Omental fat pad (tissue), 4 donors: ENCODE measurements around the gene CELF4. TPM values are rescaled to one million over a fixed set of nuclear protein-coding genes. Genes with fewer than 3 reads are reported as not detected.
"Not testable (repeated sequence)": the region's sequence is repeated elsewhere in the genome, so short reads cannot be mapped to it uniquely, and the experiment has no call there.

Source experiments
- ATAC-seq: fragments of 150-250 bp; one replicate; pipeline ENCODE4 v1.9.1; 2016; ENCODE audit warnings: mild to moderate bottlenecking, moderate library complexity; ENCODE audit not compliant: low FRiP score
- DNase-seq: peaks from one replicate; pipeline ENCODE4 v3.0.0-alpha.2; 2019; ENCODE audit warnings: low spot score
- total RNA-seq, 4 donors: library from RNA; depleted of rRNA; stranded (reverse); fragments of >200 nt; gene quantifications; one replicate each; pipeline ENCODE4 v1.1.0, GENCODE V29; 2016
- TF ChIP-seq, protein P1 (sequence below), 3 donors: fragments of 450-650 bp; IDR thresholded peaks; one replicate each; pipeline ENCODE4 v1.5.1; 2016 to 2017; ENCODE audit warnings: antibody characterized with exemption in 3 of 3, mild to moderate bottlenecking in 3 of 3, moderate library complexity in 2 of 3

Gene CELF4
- total RNA-seq, 4 donors from 2014 or later, result 0.37 to 0.47 TPM; not detected in 2

GRCh38 chr18:37362158-37362890 lies 203.3 kb downstream of the CELF4 start:
- TF ChIP-seq, protein P1, sequence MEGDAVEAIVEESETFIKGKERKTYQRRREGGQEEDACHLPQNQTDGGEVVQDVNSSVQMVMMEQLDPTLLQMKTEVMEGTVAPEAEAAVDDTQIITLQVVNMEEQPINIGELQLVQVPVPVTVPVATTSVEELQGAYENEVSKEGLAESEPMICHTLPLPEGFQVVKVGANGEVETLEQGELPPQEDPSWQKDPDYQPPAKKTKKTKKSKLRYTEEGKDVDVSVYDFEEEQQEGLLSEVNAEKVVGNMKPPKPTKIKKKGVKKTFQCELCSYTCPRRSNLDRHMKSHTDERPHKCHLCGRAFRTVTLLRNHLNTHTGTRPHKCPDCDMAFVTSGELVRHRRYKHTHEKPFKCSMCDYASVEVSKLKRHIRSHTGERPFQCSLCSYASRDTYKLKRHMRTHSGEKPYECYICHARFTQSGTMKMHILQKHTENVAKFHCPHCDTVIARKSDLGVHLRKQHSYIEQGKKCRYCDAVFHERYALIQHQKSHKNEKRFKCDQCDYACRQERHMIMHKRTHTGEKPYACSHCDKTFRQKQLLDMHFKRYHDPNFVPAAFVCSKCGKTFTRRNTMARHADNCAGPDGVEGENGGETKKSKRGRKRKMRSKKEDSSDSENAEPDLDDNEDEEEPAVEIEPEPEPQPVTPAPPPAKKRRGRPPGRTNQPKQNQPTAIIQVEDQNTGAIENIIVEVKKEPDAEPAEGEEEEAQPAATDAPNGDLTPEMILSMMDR (IDR thresholded peaks at IDR 0.05), result no peak
- ATAC-seq, result no peak

DNA sequence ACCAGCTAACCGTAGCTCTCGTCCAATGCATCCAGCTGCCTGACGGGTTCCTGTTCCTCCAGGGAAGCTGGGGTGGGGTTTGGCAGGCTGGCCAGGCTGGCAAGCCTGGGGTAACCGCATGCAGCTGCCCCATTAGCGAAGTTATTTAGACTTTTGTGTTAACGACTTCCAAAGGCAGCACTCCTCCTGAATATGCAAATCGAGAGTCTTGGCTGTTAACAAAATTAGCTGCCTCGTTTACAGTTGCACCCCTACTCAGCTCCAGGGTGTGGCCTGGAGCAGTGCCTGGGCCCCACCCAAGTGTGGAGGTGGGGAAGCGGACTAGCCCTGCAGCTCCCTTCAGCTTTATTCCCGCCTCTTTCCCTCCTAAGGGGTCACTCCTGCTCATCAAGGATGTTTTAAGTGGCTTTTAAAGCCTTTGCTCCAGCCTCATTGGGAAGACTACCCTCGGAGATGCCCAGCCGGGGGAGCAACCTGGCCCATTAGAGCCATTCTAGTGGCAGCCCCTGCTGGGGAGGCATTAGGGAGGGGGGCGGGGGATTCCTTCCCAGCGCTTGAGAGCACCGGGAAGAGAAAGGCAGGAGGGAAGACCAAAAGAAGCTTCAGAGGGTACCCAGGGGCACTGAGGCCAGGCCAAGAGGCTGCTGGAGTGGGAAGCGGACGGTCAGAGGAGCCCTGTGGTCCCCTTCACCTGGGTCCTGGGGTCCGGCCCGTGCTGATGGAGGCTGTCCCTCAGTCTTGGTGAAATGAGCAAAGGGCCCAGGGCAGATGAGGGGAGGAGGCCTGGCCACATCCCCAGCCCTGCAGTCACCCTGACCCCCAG lies 204.1 kb downstream of the CELF4 start:
- no peak for ATAC-seq
- TF ChIP-seq, protein P1 (IDR thresholded peaks at IDR 0.05), result no peak
- DNase-seq, result no peak

More at GRCh38 chr18:37362158-37362890, 203.3 kb downstream of the CELF4 start:
- DNase-seq, result no peak

DNA sequence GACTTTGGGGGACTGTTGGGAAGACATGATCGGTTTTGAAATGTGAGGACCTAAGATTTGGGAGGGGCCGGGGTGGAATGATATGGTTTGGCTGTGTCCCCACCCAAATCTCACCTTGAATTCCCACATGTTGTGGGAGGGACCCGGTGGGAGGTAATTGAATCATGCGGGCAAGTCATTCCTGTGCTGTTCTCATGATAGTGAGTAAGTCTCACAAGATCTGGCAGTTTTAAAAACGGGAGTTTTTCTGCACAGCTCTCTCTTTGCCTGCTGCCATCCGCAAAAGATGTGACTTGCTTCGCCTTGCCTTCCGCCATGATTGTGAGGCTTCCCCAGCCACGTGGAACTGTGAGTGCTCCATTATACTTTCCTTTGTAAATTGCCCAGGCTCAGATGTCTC lies 207.5 kb downstream of the CELF4 start:
- ATAC-seq, result not testable (repeated sequence)

DNA sequence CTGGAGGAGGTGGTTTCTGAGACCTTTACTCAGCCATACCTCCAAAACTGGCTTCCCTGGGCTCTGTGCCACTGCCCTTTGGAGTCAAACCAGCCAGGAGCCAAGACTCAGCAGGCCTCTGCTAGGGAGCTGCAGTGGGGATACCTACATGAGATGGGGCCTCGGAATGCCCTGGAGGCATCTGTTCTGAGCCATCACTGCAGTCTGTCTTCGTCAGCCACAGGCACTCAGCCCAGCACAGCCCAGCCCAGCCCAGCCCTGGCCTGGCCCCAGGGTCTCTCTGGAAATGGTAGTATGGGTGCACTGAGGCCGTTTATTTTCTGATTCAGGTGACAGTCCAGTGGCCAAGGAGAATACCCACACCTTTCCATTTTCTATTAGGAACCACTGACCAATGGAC lies 209.8 kb downstream of the CELF4 start:
- TF ChIP-seq, protein P1 (IDR thresholded peaks at IDR 0.05), result no peak
- DNase-seq, result no peak
- no peak for ATAC-seq

More for the DNA sequence above, 207.5 kb downstream of the CELF4 start:
- DNase-seq, result not testable (repeated sequence)

- ATAC-seq (no peak), DNase-seq (no peak)
- TF ChIP-seq, protein P1 (IDR thresholded peaks at IDR 0.05), result no peak
Observed at GRCh38 chr18:37351110-37351509, 214.5 kb downstream of the CELF4 start.

DNA sequence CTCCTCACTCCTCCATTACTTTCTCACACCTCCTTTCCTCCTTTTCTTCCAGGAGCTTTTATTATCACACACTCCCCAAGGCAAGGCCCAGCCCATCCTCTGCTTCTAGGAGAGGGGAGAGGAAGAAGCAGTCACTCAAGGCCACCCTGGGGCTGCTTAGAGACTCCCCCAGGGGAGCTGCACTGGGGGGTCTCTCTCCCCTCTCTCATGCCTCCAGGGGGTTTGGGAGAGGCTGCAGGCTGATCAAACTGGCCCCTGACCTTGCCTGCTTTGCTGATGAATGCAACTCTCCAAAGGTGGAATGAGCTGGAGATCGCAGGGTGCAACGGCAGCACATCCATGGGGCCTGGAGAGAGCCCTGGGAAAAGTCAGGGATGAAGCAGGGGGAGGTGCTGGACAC lies 216.9 kb downstream of the CELF4 start:
- no peak for ATAC-seq
- no peak for DNase-seq
- TF ChIP-seq, protein P1 (IDR thresholded peaks at IDR 0.05), result no peak

DNA sequence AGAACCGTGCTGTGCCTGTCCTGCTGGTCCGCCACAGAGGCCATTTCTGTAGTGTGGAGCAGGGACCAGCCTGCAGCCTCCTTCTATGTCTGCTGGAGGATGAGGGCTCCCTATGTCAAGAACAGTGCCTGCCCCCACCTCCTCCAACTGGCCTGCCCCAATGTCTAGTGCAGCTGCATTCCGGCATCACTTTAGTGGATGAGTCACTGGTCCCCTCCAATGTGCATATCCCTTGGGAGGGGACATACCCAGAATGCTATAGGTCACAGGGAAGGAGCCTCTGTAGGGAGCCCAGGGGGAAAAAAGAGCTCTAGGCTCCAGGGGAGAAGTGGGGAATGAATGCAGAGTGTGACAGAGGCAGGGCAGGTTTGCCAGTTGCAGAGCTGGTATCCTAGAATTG lies 219.6 kb downstream of the CELF4 start:
- DNase-seq (no peak), ATAC-seq (no peak)
- TF ChIP-seq, protein P1 (IDR thresholded peaks at IDR 0.05), result no peak
